Measurements from ENCODE around the gene PRR33. TPM values are rescaled to one million over a fixed set of nuclear protein-coding genes. Genes with fewer than 3 reads are reported as not detected.

PRR33 gene
- total and polyA plus RNA-seq, 8 donors: not detected

DNA sequence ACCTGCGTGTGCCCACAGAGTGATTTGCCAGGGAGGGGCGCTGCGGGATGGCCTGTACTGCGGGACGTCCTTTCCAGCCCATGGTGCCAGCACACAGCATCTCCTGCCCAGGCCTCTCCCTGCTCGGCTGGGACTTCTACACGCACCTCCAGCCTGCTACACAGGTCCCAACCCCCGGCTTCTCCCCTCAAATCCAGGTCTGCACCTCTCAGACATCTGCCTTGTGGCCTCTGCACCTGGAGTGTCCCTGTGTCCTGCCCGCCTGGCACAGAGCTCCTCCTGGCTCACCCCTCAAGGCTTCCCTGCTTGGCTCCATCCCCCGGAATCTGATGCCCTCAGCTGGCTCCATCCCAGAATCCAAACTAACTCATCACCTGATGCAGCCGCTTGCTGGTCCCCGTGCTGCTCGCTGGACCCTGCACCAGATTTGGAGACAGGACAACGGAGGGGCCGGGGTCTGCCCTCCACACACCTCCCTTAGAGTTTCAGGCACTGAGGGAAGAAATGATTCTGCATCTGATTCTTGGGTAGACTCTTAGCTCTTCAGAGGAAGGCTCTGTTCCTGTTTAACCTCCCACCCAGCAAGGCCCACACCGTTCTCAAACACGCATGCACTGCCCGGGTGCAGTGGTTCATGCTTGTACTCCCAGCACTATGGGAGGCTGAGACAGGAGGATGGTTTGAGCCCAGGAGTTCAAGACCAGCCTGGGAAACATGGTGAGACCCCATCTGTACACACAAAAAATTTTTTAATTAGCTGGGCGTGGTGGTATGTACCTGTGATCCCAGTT, 42.9 kb downstream of the PRR33 start:
- Histone ChIP-seq H3K4me3 (no peak overlapping the region), H3K4me1 (peaks cover 6 to 27% (median 22%) of the 10 kb centered on the region in 3 donors), H3K27me3 (no peaks in the 10 kb centered on the region), H3K9me3 (no peaks in the 10 kb centered on the region), H3K36me3 (no peaks in the 10 kb centered on the region), H3K27ac (no peak overlapping the region)
- ATAC-seq (no peak), DNase-seq (no peak), FAIRE-seq (no peak)
- TF ChIP-seq, protein P1, sequence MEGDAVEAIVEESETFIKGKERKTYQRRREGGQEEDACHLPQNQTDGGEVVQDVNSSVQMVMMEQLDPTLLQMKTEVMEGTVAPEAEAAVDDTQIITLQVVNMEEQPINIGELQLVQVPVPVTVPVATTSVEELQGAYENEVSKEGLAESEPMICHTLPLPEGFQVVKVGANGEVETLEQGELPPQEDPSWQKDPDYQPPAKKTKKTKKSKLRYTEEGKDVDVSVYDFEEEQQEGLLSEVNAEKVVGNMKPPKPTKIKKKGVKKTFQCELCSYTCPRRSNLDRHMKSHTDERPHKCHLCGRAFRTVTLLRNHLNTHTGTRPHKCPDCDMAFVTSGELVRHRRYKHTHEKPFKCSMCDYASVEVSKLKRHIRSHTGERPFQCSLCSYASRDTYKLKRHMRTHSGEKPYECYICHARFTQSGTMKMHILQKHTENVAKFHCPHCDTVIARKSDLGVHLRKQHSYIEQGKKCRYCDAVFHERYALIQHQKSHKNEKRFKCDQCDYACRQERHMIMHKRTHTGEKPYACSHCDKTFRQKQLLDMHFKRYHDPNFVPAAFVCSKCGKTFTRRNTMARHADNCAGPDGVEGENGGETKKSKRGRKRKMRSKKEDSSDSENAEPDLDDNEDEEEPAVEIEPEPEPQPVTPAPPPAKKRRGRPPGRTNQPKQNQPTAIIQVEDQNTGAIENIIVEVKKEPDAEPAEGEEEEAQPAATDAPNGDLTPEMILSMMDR (IDR thresholded peaks at IDR 0.05): no peak
- WGBS, 2 donors: 93% methylated on average over 19 of the region's 19 CpGs
- intact Hi-C loops (cut with DNase I): no loop called here

DNA sequence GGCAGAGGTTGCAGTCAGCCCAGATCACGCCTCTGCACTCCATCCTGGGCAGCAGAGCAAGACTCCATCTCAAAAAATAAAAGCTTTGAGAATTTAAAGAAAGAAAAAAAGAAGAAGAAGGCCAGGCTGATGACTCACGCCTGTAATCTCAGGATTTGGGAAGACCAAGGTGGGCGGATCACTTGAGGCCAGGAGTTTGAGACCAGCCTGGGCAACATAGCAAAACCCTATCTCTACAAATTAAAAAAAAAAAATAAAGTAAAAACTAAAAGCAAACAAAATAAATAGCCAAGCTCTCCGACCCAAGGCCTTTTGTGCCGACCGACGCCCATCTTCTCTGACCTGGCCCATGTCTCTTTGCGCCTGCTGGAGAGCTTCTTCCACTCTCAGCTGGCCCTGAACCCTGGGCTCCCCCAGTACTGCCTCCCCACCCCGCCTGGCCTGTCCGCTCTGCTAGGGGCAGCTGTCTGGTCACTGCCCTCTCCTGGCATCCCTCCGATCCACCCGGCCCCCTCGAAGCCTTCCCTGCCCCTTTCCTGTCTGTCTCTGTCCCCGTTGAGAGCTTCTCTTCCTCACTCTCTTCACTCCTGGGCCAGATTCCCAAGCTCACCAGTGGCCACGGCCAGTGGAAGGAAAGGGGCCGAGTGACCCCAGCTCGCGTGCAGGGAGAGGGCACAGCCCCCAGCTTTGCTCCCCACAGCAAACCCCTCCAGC, 43.6 kb downstream of the PRR33 start:
- no peaks in the 10 kb centered on the region for H3K36me3 ChIP-seq
- ATAC-seq: no peak
- no peak overlapping the region for H3K4me3 ChIP-seq
- H3K27me3 ChIP-seq: no peaks in the 10 kb centered on the region
- peaks cover 14 to 35% (median 30%) of the 10 kb centered on the region in 3 donors for H3K4me1 ChIP-seq
- WGBS, 2 donors: 82 to 85% methylated on average over 17 to 18 of the region's 18 CpGs
- H3K27ac ChIP-seq: no peak overlapping the region
- intact Hi-C loops (cut with DNase I): no loop called here
- no peak for FAIRE-seq
- DNase-seq: peak in 2 of 6 donors; percentile 30 to 61
- TF ChIP-seq, protein P1 (IDR thresholded peaks at IDR 0.05): no peak
- H3K9me3 ChIP-seq: no peaks in the 10 kb centered on the region

DNA sequence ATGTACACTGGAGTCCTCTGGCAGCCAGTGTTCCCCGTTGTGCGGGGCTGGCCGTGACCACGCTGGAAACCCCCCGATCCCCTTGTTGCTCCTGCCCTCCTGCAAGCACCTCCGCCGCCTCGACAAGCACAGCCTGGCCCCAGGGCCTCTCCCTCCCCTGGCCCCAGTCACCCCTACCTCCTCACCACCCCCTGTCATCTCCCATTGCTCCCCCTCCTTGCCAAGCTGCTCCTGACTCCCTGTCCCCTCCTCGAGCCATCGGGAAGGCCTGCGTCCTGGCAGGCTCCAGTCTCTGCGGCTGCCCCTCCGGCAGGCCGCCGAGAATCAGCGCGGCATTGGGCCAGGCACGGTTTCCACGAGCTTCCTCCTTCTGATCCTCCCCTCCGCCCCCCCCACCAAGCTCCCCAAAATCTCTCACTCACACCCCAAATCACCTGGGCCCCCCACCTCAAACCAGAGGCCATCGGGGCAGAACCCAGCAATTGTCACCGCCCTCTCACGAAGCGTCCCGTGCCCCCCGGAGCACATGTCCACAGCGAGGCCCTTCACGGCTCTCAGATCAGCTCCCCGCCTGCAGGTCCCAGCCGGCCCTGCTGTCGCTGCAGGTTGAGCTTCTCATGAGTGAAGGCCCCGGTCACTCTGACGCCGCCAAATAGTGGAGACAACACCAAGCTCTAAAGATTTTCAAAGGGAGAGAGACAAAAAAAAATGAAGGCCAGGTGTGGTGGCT, 44.5 kb downstream of the PRR33 start:
- Histone ChIP-seq H3K27me3 (no peaks in the 10 kb centered on the region), H3K27ac (no peak overlapping the region), H3K9me3 (no peaks in the 10 kb centered on the region), H3K4me1 (peaks cover 19 to 41% (median 37%) of the 10 kb centered on the region in 3 donors), H3K36me3 (no peaks in the 10 kb centered on the region), H3K4me3 (no peak overlapping the region)
- FAIRE-seq: no peak
- peak in 2 of 6 donors; percentile 35 to 69 for DNase-seq
- WGBS, 2 donors: 94 to 96% methylated on average over 34 of the region's 34 CpGs
- intact Hi-C loops (cut with DNase I): no loop called here
- TF ChIP-seq, protein P1 (IDR thresholded peaks at IDR 0.05): no peak
- ATAC-seq: no peak

DNA sequence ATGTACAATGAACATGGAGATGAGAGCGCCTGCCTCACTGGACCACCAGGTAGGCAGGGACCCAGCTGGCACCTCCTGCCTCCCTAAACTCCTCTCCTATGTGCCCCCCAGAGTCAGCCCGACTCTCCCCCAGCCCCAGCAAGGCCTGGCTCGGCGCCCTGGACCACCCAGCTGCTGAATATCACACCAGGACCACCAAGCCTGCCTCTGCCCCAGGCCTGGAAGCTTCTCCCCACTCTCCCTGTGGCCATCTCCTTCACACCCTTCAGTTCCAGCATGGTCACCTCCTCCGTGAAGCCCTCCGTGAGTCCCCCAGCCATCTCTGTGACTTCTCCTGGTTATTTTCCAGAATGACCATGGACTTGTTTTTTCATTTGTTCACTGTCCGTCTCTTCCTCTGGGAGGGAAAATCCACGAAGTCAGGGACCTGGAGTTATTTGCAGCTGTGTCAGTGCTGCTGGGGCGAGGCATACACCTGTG, 45.2 kb downstream of the PRR33 start:
- H3K9me3 ChIP-seq: no peaks in the 10 kb centered on the region
- ATAC-seq: no peak
- intact Hi-C loops (cut with DNase I): no loop called here
- TF ChIP-seq, protein P1 (IDR thresholded peaks at IDR 0.05): no peak
- DNase-seq: peak in 2 of 6 donors; percentile 51 to 79
- no peak for FAIRE-seq
- no peaks in the 10 kb centered on the region for H3K36me3 ChIP-seq
- 84 to 85% methylated on average over 9 of the region's 9 CpGs for WGBS, 2 donors
- H3K27me3 ChIP-seq: no peaks in the 10 kb centered on the region
- H3K4me1 ChIP-seq: peaks cover 26 to 47% (median 44%) of the 10 kb centered on the region in 3 donors
- H3K4me3 ChIP-seq: no peak overlapping the region
- no peak overlapping the region for H3K27ac ChIP-seq
